Kidney (tissue), 14 donors: Measurements from ENCODE around the gene PCDH15. TPM values are rescaled to one million over a fixed set of nuclear protein-coding genes. Genes with fewer than 3 reads are reported as not detected.

Source experiments
- DNase-seq, 5 donors: peaks; one replicate each; pipeline ENCODE4 v3.0.0-alpha.2; 2013 to 2020
- FAIRE-seq: peaks from 2 replicates; lab custom pipeline; 2012; peaks lifted over from hg19 to GRCh38; lab: Jason Lieb, UNC
- H3K27ac ChIP-seq, 2 donors: one replicate each; pipeline ENCODE4 v1.7.0; 2013; ENCODE audit warnings: low read depth in 2 of 2, low read length in 2 of 2, inconsistent platforms in 1 of 2
- H3K27me3 ChIP-seq: one replicate; pipeline ENCODE4 v1.7.1; 2013; ENCODE audit warnings: low read length, inconsistent platforms; ENCODE audit not compliant: control insufficient read depth, insufficient read depth
- H3K36me3 ChIP-seq, 3 donors: one replicate each; pipeline versions ENCODE4 v1.7.0 to v1.7.1; 2013; ENCODE audit warnings: low read length in 3 of 3, control low read depth in 1 of 3, inconsistent platforms in 1 of 3; ENCODE audit not compliant: insufficient read depth in 3 of 3, control insufficient read depth in 2 of 3
- H3K4me1 ChIP-seq, 3 donors: one replicate each; pipeline versions ENCODE4 v1.7.0 to v1.7.1; 2013; ENCODE audit warnings: low read length in 3 of 3, inconsistent platforms in 1 of 3, low read depth in 1 of 3; ENCODE audit not compliant: control insufficient read depth in 2 of 3, insufficient read depth in 2 of 3
- H3K4me3 ChIP-seq, 3 donors: one replicate each; pipeline versions ENCODE4 v1.7.0 to v1.8.1; 2013; ENCODE audit warnings: low read length in 3 of 3, control low read depth in 1 of 3, inconsistent platforms in 1 of 3
- H3K9ac ChIP-seq, 3 donors: one replicate each; pipeline versions ENCODE4 v1.7.0 to v1.7.1; 2013; ENCODE audit warnings: low read length in 3 of 3, control low read depth in 1 of 3, inconsistent platforms in 1 of 3
- H3K9me3 ChIP-seq, 3 donors: one replicate each; pipeline versions ENCODE4 v1.7.0 to v1.7.1; 2013; ENCODE audit warnings: low read length in 3 of 3, control low read depth in 1 of 3, inconsistent platforms in 1 of 3; ENCODE audit not compliant: control insufficient read depth in 2 of 3, insufficient read depth in 1 of 3
- CTCF ChIP-seq: IDR thresholded peaks from 3 replicates; pipeline ENCODE4 v1.5.1; 2012; ENCODE audit warnings: mild to moderate bottlenecking, moderate library complexity, borderline replicate concordance; ENCODE audit not compliant: insufficient read depth; ENCODE audit errors: extremely low read depth
- intact Hi-C: fragments of 100-400 bp; cut with DNase I; formaldehyde crosslinking; loops from one replicate; pipeline ENCODE4 v1.11.1; 2022
- polyA plus RNA-seq: library from polyadenylated mRNA; stranded (reverse); fragments of 350-450 nt; fragmentation: Illumina TruSeq; extraction: RNeasy Lipid Tissue Mini Kit (QIAGEN cat#74804); gene quantifications from one replicate; pipeline ENCODE4 v1.2.3, GENCODE V29; 2014; ENCODE audit warnings: low read depth, low replicate concordance; ENCODE audit not compliant: insufficient read depth
- total RNA-seq: library from RNA; stranded (reverse); fragmentation: NEBNext Ultra II Directional; extraction: Animal tissue kit (Norgen Biotek cat#: 25700); gene quantifications from one replicate; pipeline ENCODE4 v1.2.1, GENCODE V29; 2021
- donor health status: control.
- donor health status: control.
- donor health status: control.
- donor health status: control.
- donor health status: control.
- donor health status: DM: yes; HTN: yes; CAD: no.
- donor health status: Normal renal cell carcinoma (clear cell type).

PCDH15 gene
- total and polyA plus RNA-seq, 2 donors from 2014 or later = 1.5 TPM; not detected in 1

- H3K4me3 ChIP-seq = no peak overlapping the region
- no peaks in the 10 kb centered on the region for H3K27me3 ChIP-seq
- no peak for TF ChIP-seq CTCF
- H3K9me3 ChIP-seq = no peaks in the 10 kb centered on the region
- no peak overlapping the region for H3K9ac ChIP-seq
- FAIRE-seq (no peak), DNase-seq (no peak)
- H3K36me3 ChIP-seq = no peaks in the 10 kb centered on the region
- H3K27ac ChIP-seq = no peak overlapping the region
- intact Hi-C loops = no loop called here
- H3K4me1 ChIP-seq = no peaks in the 10 kb centered on the region
Measured at GRCh38 chr10:54653518-54653917, 147.5 kb downstream of the PCDH15 start.

GRCh38 chr10:54650547-54650946 is 150.5 kb downstream of the PCDH15 start:
- Histone ChIP-seq H3K36me3 (no peaks in the 10 kb centered on the region), H3K9me3 (no peaks in the 10 kb centered on the region), H3K27me3 (no peaks in the 10 kb centered on the region), H3K27ac (no peak overlapping the region), H3K9ac (no peak overlapping the region), H3K4me1 (no peaks in the 10 kb centered on the region), H3K4me3 (no peak overlapping the region)
- DNase-seq (no peak), FAIRE-seq (no peak)
- no peak for TF ChIP-seq CTCF
- intact Hi-C loops = no loop called here

- Histone ChIP-seq H3K9ac (no peak overlapping the region), H3K36me3 (no peaks in the 10 kb centered on the region), H3K4me3 (no peak overlapping the region), H3K27ac (no peak overlapping the region), H3K27me3 (no peaks in the 10 kb centered on the region), H3K4me1 (no peaks in the 10 kb centered on the region), H3K9me3 (no peaks in the 10 kb centered on the region)
- FAIRE-seq (no peak), DNase-seq (peak in 1 of 5 donors; percentile 5)
- no peak for TF ChIP-seq CTCF
- intact Hi-C loops = no loop called here
Measured at GRCh38 chr10:54622017-54622416, 179.0 kb downstream of the PCDH15 start.

- no peak overlapping the region for H3K9ac ChIP-seq
- intact Hi-C loops = no loop called here
- H3K27me3 ChIP-seq = no peaks in the 10 kb centered on the region
- H3K36me3 ChIP-seq = no peaks in the 10 kb centered on the region
- no peaks in the 10 kb centered on the region for H3K9me3 ChIP-seq
- FAIRE-seq (no peak), DNase-seq (no peak)
- no peaks in the 10 kb centered on the region for H3K4me1 ChIP-seq
- H3K4me3 ChIP-seq = no peak overlapping the region
- no peak for TF ChIP-seq CTCF
- H3K27ac ChIP-seq = no peak overlapping the region
Measured at GRCh38 chr10:54620352-54620751, 180.7 kb downstream of the PCDH15 start.
